T-cell (primary cell): ENCODE results near the gene SETBP1. TPM values are rescaled to one million over a fixed set of nuclear protein-coding genes. Genes with fewer than 3 reads are reported as not detected.

Source experiments
- ATAC-seq, 4 experiments: fragments of 200-7000 bp in 3 of 4; fragments of 150-1000 bp in 1 of 4; cut with Tn5 transposase; replicated peaks in 1 of 4; 1 replicate in 3 of 4; 2 replicates in 1 of 4; pipeline ENCODE4 v1.10.0; 2021; ENCODE audit warnings: moderate library complexity in 3 of 4, mild to moderate bottlenecking in 2 of 4, moderate number of reproducible peaks in 1 of 4
- CTCF ChIA-PET, 2 donors: fragments of 300-600 bp; sonication (Branson Sonifier 250); formaldehyde crosslinking; loops; one replicate each; lab custom pipeline; 2022; ENCODE audit warnings: antibody characterized with exemption in 2 of 2; lab: Charles Lee
- POLR2A ChIA-PET, 2 donors: fragments of 300-600 bp; sonication (Branson Sonifier 250); formaldehyde crosslinking; loops; one replicate each; lab custom pipeline; 2022; ENCODE audit warnings: antibody characterized with exemption in 2 of 2; lab: Charles Lee
- DNase-seq, 35 experiments: peaks; one replicate each; pipeline versions ENCODE4 v3.0.0 to v3.0.0-alpha.2; 2013 to 2023
- H3K27ac ChIP-seq: one replicate; pipeline ENCODE4 v1.5.1; 2013; ENCODE audit warnings: low read length
- H3K27me3 ChIP-seq, 2 experiments: replicated peaks in 1 of 2; 1 replicate in 1 of 2; 2 replicates in 1 of 2; pipeline versions ENCODE4 v1.6.1 to v1.7.0; 2013; ENCODE audit warnings: low read length in 1 of 2, mixed read lengths in 1 of 2; ENCODE audit not compliant: control insufficient read depth in 2 of 2, insufficient read depth in 2 of 2; ENCODE audit errors: extremely low read depth in 1 of 2
- H3K36me3 ChIP-seq, 2 donors: 1 replicate in 1 of 2; 2 replicates in 1 of 2; pipeline versions ENCODE4 v1.6.1 to v1.7.0; 2013; ENCODE audit warnings: low read length in 1 of 2; ENCODE audit not compliant: control insufficient read depth in 2 of 2, insufficient read depth in 1 of 2; ENCODE audit errors: extremely low read depth in 1 of 2
- H3K4me1 ChIP-seq, 2 experiments: 1 replicate in 1 of 2; 2 replicates in 1 of 2; pipeline versions ENCODE4 v1.6.1 to v1.7.0; 2013; ENCODE audit warnings: low read length in 2 of 2, mixed read lengths in 1 of 2; ENCODE audit not compliant: insufficient read depth in 2 of 2, control insufficient read depth in 1 of 2; ENCODE audit errors: extremely low read depth in 1 of 2
- H3K4me3 ChIP-seq, 2 donors: 1 replicate in 1 of 2; 2 replicates in 1 of 2; pipeline versions ENCODE4 v1.5.1 to v1.7.0; 2013; ENCODE audit warnings: mild to moderate bottlenecking in 2 of 2, low read length in 1 of 2, moderate library complexity in 1 of 2; ENCODE audit not compliant: control insufficient read depth in 1 of 2; ENCODE audit errors: extremely low read depth in 1 of 2
- H3K9me3 ChIP-seq: 2 replicates; pipeline ENCODE4 v1.7.0; 2013
- H3K27ac Mint-ChIP-seq, 2 donors: one replicate each; pipeline ENCODE4 v1.8.0; 2020 to 2021; ENCODE audit warnings: mild to moderate bottlenecking in 2 of 2, mixed read lengths in 2 of 2
- H3K27me3 Mint-ChIP-seq, 2 donors: one replicate each; pipeline ENCODE4 v1.8.0; 2021 to 2022; ENCODE audit warnings: mixed read lengths in 2 of 2
- H3K36me3 Mint-ChIP-seq: one replicate; pipeline ENCODE4 v1.8.0; 2021; ENCODE audit warnings: mixed read lengths
- H3K4me1 Mint-ChIP-seq, 3 donors: one replicate each; pipeline ENCODE4 v1.8.0; 2020 to 2022; ENCODE audit warnings: mixed read lengths in 3 of 3, mild to moderate bottlenecking in 1 of 3
- H3K4me3 Mint-ChIP-seq, 3 donors: one replicate each; pipeline ENCODE4 v1.8.0; 2020 to 2022; ENCODE audit warnings: mild to moderate bottlenecking in 3 of 3, mixed read lengths in 3 of 3, moderate library complexity in 3 of 3
- H3K9me3 Mint-ChIP-seq, 3 donors: one replicate each; pipeline ENCODE4 v1.8.0; 2020 to 2022; ENCODE audit warnings: mixed read lengths in 3 of 3
- WGBS: methylation state at CpG from one replicate; pipeline ENCODE4 v1.1.5; 2013; ENCODE audit warnings: missing lambda C conversion rate; ENCODE audit not compliant: insufficient coverage; 5-methylcytosine and 5-hydroxymethylcytosine counted together
- total RNA-seq, 35 experiments: library from RNA in 6 of 35; stranded (reverse) in 6 of 35; fragments of 120-200 nt in 1 of 35; gene quantifications; one replicate each; pipeline versions ENCODE4 v1.2.1 to v1.2.4 and lab custom pipeline; 2013 to 2026

SETBP1 gene
- total RNA-seq, 5 donors from 2014 or later (not counting 1 experiment from before 2014, with no cell fraction given), result 1.6 to 5.7 (median 3.2) TPM

- no peaks in the 10 kb centered on the region for H3K4me1 ChIP-seq
- no peak overlapping the region for H3K27ac ChIP-seq
- Mint-ChIP-seq H3K27me3 (peaks cover 0 to 6% of the 10 kb centered on the region in 2 donors), H3K4me1 (peaks cover 0 to 2% (median 0%) of the 10 kb centered on the region in 3 donors), H3K27ac (no peak overlapping the region), H3K9me3 (no peaks in the 10 kb centered on the region), H3K4me3 (no peak overlapping the region), H3K36me3 (no peaks in the 10 kb centered on the region)
- H3K36me3 ChIP-seq, result no peaks in the 10 kb centered on the region
- no peak overlapping the region for H3K4me3 ChIP-seq
- WGBS, result no CpG with 5 or more reads among the region's 2 CpGs
- H3K27me3 ChIP-seq, result no peaks in the 10 kb centered on the region
- DNase-seq (no peak), ATAC-seq (no peak)
- H3K9me3 ChIP-seq, result no peaks in the 10 kb centered on the region
- ChIA-PET CTCF (no interaction called here), POLR2A (no interaction called here)
Measured at GRCh38 chr18:44824884-44825283, 144.2 kb downstream of the SETBP1 start.

- H3K27me3 Mint-ChIP-seq, result peaks cover 0 to 6% of the 10 kb centered on the region in 2 donors
- H3K4me3 Mint-ChIP-seq, result no peak overlapping the region
- DNase-seq (no peak), ATAC-seq (no peak)
- peaks cover 0 to 4% (median 2%) of the 10 kb centered on the region in 3 donors for H3K4me1 Mint-ChIP-seq
- no peak overlapping the region for H3K4me3 ChIP-seq
- H3K9me3 Mint-ChIP-seq, result no peaks in the 10 kb centered on the region
- H3K36me3 ChIP-seq, result no peaks in the 10 kb centered on the region
- no peaks in the 10 kb centered on the region for H3K36me3 Mint-ChIP-seq
- no peaks in the 10 kb centered on the region for H3K4me1 ChIP-seq
- no peaks in the 10 kb centered on the region for H3K9me3 ChIP-seq
- POLR2A ChIA-PET, result no interaction called here
- no peak overlapping the region for H3K27ac ChIP-seq
- WGBS, result 100% methylated on average over 1 of the region's 5 CpGs
- CTCF ChIA-PET, result no interaction called here
- H3K27ac Mint-ChIP-seq, result no peak overlapping the region
- H3K27me3 ChIP-seq, result no peaks in the 10 kb centered on the region
Measured at GRCh38 chr18:44826418-44827259, 146.0 kb downstream of the SETBP1 start.

- Mint-ChIP-seq H3K27me3 (no peaks in the 10 kb centered on the region), H3K36me3 (no peaks in the 10 kb centered on the region), H3K4me1 (peaks cover 0 to 4% (median 2%) of the 10 kb centered on the region in 3 donors), H3K4me3 (no peak overlapping the region), H3K27ac (no peak overlapping the region), H3K9me3 (no peaks in the 10 kb centered on the region)
- 100% methylated on average over 2 of the region's 3 CpGs for WGBS
- Histone ChIP-seq H3K4me1 (no peaks in the 10 kb centered on the region), H3K9me3 (no peaks in the 10 kb centered on the region), H3K4me3 (no peak overlapping the region), H3K27me3 (no peaks in the 10 kb centered on the region), H3K27ac (no peak overlapping the region), H3K36me3 (no peaks in the 10 kb centered on the region)
- DNase-seq, result no peak
- ChIA-PET POLR2A (no interaction called here), CTCF (interaction anchor here in 1 of 2 donors (0.6 kb wide), 1 partner anchor 233 kb away, joined by 5 read pairs; no protein-coding TSS in a partner anchor)
- ATAC-seq, result no peak
Measured at GRCh38 chr18:44828080-44828479, 147.4 kb downstream of the SETBP1 start.

- WGBS, result no CpG with 5 or more reads among the region's 1 CpG
- Mint-ChIP-seq H3K27me3 (no peaks in the 10 kb centered on the region), H3K36me3 (no peaks in the 10 kb centered on the region), H3K4me1 (peaks cover 0 to 6% (median 5%) of the 10 kb centered on the region in 3 donors), H3K9me3 (no peaks in the 10 kb centered on the region), H3K4me3 (no peak overlapping the region), H3K27ac (no peak overlapping the region)
- POLR2A ChIA-PET, result no interaction called here
- DNase-seq (no peak), ATAC-seq (no peak)
- H3K4me3 ChIP-seq, result no peak overlapping the region
- H3K36me3 ChIP-seq, result no peaks in the 10 kb centered on the region
- H3K4me1 ChIP-seq, result no peaks in the 10 kb centered on the region
- H3K27me3 ChIP-seq, result no peaks in the 10 kb centered on the region
- CTCF ChIA-PET, result no interaction called here
- no peaks in the 10 kb centered on the region for H3K9me3 ChIP-seq
- H3K27ac ChIP-seq, result no peak overlapping the region
Measured at GRCh38 chr18:44830581-44830980, 149.9 kb downstream of the SETBP1 start.

- H3K4me1 ChIP-seq, result peaks cover 0 to 3% of the 10 kb centered on the region in 2 experiments
- H3K27ac ChIP-seq, result no peak overlapping the region
- H3K4me3 ChIP-seq, result no peak overlapping the region
- H3K4me1 Mint-ChIP-seq, result peaks cover under 1 to 8% (median 7%) of the 10 kb centered on the region in 3 donors
- no peaks in the 10 kb centered on the region for H3K9me3 ChIP-seq
- H3K4me3 Mint-ChIP-seq, result no peak overlapping the region
- H3K27me3 ChIP-seq, result no peaks in the 10 kb centered on the region
- no peaks in the 10 kb centered on the region for H3K9me3 Mint-ChIP-seq
- H3K36me3 ChIP-seq, result no peaks in the 10 kb centered on the region
- CTCF ChIA-PET, result no interaction called here
- H3K36me3 Mint-ChIP-seq, result no peaks in the 10 kb centered on the region
- 100% methylated on average over 1 of the region's 2 CpGs for WGBS
- no peaks in the 10 kb centered on the region for H3K27me3 Mint-ChIP-seq
- POLR2A ChIA-PET, result no interaction called here
- no peak for DNase-seq
- no peak overlapping the region for H3K27ac Mint-ChIP-seq
- no peak for ATAC-seq
Measured at GRCh38 chr18:44833786-44834185, 153.1 kb downstream of the SETBP1 start.

GRCh38 chr18:44834867-44835469 lies 154.3 kb downstream of the SETBP1 start:
- Mint-ChIP-seq H3K4me3 (no peak overlapping the region), H3K36me3 (no peaks in the 10 kb centered on the region), H3K9me3 (no peaks in the 10 kb centered on the region), H3K27ac (no peak overlapping the region), H3K4me1 (peaks cover 8 to 19% (median 16%) of the 10 kb centered on the region in 3 donors), H3K27me3 (no peaks in the 10 kb centered on the region)
- DNase-seq (no peak), ATAC-seq (no peak)
- H3K27ac ChIP-seq, result no peak overlapping the region
- CTCF ChIA-PET, result no interaction called here
- POLR2A ChIA-PET, result no interaction called here
- H3K27me3 ChIP-seq, result no peaks in the 10 kb centered on the region
- H3K9me3 ChIP-seq, result no peaks in the 10 kb centered on the region
- 67% methylated on average over 1 of the region's 5 CpGs for WGBS
- H3K4me3 ChIP-seq, result no peak overlapping the region
- H3K4me1 ChIP-seq, result peaks cover 0 to 10% of the 10 kb centered on the region in 2 experiments
- no peaks in the 10 kb centered on the region for H3K36me3 ChIP-seq
